MM.1S (cell line): ENCODE data around the gene PM20D1.
"Not testable (repeated sequence)": the region's sequence is repeated elsewhere in the genome, so short reads cannot be mapped to it uniquely, and the experiment has no call there.

Source experiments
- CTCF ChIP-seq: fragments of 300-600 bp; sonication (generic); IDR thresholded peaks from 2 replicates; pipeline ENCODE4 v1.5.1; 2016; ENCODE audit warnings: antibody characterized with exemption, low read length, mixed read lengths
- EZH2 ChIP-seq: fragments of 300-600 bp; sonication (generic); optimal IDR thresholded peaks from 2 replicates; pipeline ENCODE3; 2017; ENCODE audit warnings: low read depth, mild to moderate bottlenecking, antibody characterized with exemption, low read length, mixed read lengths
- EZH2phosphoT487 ChIP-seq: fragments of 300-600 bp; sonication (generic); IDR thresholded peaks from 2 replicates; pipeline ENCODE4 v1.6.1; 2018; ENCODE audit warnings: antibody characterized with exemption, low read length

GRCh38 chr1:205889706-205890105 lies 39.8 kb upstream of the PM20D1 start:
- TF ChIP-seq CTCF, EZH2phosphoT487, EZH2: not testable (repeated sequence)
